HTERT RPE-1 (cell line): ENCODE results near the gene SLC16A1.
"Not testable (repeated sequence)": the region's sequence is repeated elsewhere in the genome, so short reads cannot be mapped to it uniquely, and the experiment has no call there.

Source experiments
- in situ Hi-C: fragments of 300-500 bp; cut with MboI; formaldehyde crosslinking; loops from 4 replicates; pipeline ENCODE4 v1.14.3; 2020; ENCODE audit warnings: low sequenced_read_pairs

SLC16A1 gene

DNA sequence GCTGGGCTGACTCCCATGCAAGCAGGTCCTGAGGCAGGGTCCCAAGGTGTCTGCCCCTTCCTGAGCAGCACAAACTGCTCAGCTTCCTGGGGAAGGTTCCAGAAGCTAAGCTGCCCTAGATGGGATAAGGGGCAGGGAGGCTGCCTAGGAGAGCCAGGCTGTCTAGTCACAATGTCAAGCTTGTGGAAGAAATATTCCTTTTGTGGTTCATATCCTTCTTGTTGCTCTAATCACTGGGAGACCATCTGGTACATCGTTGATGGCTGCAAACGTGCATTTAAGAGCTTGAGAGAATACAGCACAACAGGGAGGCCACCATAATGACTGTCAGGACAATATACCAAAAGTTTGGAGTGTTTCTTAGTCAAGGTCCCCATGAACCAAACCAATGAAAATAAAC, 67.4 kb downstream of the SLC16A1 start:
- in situ Hi-C loops = no loop called here

DNA sequence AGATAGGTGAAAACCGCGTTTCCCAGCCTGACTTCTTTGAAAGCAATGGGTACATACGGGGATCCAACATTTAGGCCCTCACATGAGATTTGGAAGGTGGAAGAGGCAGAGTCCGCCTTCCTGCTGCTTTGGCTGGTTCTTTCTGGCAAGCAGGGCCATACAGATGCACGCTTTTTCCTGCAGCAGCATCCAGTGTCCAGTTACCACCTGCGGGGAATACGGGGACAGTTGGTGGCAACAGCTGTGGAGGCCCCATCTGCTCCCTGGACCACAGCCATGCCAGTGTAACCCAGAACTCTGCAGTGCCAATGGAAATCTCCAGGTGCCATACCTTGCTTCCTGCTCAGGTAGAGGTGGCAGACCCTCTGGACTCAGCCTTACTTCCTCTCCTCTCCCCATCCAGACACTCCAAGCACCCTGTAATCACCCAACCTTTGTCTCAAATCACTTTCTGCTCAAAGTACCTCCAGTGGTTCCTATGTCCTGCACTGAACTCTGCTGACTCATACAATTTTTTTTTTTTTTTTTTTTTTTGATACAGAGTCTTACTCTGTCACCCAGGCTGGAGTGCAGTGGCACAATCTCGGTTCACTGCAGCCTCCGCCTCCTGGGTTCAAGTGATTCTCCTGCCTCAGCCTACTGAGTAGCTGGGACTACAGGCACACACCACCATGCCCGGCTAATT, 68.3 kb downstream of the SLC16A1 start:
- in situ Hi-C loops = no loop called here

DNA sequence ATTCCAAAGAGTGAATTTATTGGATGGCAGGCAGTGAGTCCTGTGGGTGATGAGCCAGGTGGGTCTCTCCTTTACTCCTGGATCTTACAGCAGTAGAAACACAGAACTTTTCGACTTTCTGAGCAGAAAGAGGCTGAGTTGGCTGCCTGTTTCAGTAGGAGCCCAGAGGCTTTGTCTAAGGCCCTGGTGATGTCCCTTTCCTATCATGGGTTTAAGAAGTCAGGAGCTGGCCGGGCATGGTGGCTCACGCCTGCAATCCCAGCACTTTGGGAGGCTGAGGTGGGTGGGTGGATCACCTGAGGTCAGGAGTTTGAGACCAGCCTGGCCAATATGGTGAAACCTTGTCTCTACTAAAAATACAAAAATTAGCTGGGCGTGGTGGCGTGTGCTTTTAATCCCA, 71.0 kb downstream of the SLC16A1 start:
- in situ Hi-C loops = not testable (repeated sequence)

DNA sequence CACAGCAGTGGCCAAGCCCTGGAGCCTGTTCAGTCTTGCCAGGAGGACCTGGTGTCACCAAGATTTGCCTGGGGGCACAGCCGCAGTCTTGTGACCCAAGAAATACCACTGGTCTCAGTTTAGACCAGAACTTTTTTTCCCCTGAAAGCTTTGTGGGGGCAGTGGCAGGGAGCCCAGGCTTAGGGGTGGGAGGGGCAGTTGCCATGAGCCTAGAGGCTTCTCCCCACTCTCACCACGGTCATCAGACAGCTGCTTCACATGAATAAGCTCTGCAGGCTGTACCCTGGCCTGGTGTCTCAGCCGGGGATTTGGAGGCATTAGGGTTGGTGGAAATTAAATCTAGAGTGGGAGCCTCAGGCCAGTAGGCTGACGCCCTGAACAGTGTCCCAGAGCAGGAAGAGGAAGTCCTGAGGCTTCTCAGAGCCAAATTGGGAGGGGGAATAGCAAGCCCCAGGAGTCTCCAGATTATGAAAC, 73.7 kb downstream of the SLC16A1 start:
- in situ Hi-C loops = no loop called here

DNA sequence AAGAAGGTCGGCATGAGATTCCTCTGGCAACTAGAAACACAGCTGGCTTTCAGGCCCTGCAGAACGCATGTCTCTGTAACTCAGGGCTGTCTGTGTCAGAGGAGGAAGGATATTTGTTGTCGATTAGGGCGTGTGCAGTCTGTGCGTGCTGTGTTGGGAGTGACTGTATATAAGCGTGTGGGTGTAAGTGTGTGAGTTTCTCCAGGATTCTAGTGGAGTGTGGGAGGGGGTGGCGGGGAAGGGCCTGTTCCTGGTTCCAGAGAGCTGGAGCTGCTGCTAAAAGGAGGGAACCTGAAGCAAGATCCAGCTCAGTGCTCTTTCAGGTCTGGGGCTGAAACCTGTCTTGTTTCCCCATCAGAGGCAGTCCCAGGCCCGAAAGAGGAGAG, 74.3 kb downstream of the SLC16A1 start:
- in situ Hi-C loops = no loop called here

DNA sequence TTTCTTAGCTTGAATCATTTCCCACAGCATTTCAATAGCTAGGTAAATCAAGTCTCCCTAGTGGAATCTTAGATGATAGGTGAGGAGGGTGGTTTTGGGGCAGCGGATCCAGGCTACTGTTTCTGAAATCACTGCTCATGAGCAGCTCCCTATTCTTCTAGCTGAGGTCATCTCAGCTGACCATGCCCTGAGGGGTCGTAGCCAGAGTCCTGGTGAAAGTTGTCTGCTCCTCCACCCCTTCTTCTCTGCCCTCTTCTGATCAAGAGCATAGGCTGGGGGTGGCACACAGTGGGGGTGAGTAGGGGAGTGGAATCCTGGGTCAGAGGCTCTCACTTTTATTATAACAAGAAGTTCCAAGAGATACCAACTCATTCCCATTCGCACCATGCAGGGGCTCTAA, 76.2 kb downstream of the SLC16A1 start:
- in situ Hi-C loops = no loop called here

DNA sequence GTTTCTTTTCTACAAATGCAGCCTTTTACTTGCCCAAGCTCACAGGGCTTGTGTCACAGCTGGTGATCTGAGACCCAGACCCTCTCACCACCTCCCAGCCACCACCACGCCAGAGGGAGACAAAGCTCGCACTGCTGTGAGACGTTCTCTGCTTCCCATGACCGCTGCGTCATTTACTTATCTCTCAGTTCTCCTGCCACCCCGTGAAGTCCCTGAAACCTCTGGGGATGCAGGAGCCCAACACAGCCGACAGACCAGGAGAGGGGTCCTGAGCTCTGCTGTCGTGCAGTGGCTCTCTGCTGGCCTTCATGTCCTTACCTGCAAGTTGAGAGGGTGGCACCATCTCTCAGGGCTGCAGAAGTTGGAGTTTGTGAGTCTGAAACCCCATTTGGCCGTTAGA, 77.7 kb downstream of the SLC16A1 start:
- in situ Hi-C loops = no loop called here

DNA sequence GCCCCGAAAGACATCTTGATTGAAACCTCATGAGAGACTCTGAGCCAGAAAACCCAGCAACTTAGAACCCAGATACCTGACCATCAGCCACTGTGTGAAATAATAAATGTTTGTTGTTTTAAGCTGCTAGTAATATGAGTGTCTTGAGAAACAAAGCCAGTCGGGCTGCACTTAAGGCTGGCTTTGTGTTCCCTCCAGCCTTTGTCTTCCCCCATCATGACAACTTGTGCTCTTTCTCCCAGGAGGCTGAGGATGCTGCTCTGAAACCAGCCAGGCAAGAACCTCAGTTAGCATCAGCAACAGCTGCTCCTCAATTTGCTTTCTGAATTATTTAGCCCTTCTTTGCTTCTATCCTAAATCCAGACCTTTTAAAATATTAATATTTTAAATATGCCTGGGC, 78.2 kb downstream of the SLC16A1 start:
- in situ Hi-C loops = no loop called here

DNA sequence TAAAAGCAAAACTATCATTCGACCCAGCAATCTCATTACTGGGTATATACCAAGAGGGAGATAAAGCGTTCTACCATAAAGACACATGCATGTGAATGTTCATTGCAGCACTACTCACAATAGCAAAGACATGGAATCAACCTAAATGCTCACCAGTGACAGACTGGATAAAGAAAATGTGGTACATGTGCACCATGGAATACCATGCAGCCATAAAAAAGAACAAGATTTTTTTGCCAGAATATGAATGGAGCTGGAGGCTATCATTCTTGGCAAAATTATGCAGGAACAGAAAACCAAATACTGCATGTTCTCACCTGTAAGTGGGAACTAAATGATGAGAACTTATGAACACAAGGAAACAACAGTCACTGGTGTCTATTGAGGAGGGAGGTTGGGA, 79.7 kb downstream of the SLC16A1 start:
- in situ Hi-C loops = no loop called here

DNA sequence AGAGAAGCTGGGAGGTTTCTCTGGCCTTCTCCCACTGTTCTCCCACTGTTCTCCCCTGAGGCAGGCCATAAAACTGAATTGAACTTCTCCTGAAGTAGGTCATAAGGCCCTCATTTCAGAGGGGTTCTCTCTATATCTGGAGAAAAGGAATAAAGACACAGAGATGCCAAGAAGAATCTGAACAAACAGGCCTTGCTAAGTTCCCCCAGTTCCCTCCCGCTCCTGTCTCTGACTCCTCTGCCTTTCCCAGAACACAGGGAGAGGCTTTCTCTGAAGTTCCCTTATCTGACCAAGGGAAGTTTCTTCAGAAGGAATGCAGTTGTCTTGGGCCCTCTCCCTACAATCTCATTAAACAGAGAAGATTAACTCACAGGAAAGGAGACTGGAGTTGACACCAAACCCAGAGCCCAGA, 83.4 kb downstream of the SLC16A1 start:
- in situ Hi-C loops = no loop called here

DNA sequence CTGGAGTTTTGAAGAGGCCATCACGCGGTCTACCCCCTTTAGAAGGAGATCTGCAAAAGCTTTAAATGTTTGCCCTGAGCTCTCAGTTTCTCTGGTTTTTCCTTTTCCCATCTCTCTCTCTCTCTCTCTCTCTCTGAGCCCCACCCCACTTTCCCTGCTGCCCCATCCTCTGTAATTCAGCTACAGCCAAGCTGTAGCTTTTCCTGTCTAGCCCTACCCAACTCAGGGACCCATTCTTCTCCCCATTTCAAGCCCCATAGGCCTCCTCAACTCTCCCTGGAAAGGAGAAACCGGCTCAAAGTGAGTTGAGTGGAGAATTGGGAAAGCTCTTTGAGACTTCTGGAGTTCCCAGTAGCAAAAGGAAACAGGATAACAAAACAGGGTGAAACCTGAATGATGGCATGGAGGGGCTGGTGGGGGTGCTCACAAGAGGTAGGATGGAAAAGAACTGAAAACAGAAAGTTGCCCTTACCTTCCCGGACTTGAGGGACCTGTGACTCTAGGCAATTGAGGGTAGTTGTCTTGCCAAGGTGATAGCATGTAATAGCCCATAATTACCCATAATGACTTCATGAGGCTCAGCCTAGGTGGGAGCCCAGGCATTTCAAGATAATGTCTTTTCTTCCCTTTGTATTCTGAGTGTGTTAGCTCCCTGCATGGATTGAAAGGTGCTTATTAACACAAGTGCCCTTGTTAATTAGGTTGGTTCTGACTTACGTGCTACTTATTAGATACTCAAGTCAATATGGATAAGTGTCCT, 84.9 kb downstream of the SLC16A1 start:
- in situ Hi-C loops = no loop called here

DNA sequence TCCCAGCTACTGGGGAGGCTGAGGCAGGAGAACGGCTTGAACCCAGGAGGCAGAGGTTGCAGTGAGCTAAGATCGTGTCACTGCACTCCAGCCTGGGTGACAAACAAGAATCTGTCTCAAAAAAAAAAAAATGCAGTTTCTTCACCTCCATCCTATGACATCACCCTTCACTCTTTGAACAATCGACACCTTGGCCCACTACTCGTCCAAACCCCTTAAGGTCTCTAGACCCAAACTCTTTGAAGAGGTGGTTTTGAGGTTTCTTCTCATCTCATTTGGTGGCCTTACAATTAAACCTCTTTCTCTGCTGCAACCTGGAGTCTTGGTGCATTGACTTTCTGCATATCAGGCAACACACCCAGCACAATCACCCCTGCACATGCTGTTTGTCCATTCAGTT, 86.1 kb downstream of the SLC16A1 start:
- in situ Hi-C loops = no loop called here

DNA sequence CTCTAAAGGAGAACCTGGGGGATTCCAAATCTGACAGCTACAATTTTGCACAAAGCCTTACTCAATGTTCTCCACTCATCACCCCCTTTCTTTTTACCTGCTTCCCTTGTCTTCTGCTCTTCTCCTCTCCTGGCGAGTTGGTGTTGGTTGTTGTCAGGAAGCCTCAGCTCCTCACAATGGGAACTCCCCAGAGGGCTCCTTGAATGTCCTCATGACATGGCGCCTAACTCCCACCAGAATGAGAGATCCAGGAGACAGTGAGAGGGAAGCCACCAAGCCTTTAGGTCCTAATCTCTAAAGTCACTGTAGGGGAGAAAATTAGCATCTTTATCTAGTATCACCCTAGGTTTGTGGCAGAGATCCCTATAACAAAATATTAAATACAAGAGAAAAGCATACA, 87.8 kb downstream of the SLC16A1 start:
- in situ Hi-C loops = no loop called here

DNA sequence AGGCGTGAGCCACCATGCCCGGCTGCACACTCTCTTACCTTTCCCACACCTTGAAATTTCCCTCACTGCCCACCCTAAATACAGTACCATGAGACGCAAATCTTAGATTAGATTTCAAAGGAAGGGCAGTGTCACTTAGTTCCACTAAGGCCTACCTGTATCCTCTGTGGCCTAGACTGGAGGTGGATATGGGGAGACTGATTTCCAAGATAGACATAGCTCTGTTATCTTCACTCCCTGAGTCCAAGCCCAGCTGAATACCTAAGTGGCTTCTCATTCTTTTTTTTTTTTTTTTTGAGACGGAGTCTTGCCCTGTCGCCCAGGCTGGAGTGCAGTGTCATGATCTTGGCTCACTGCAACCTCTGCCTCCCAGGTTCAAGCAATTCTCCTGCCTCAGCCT, 89.0 kb downstream of the SLC16A1 start:
- in situ Hi-C loops = no loop called here

DNA sequence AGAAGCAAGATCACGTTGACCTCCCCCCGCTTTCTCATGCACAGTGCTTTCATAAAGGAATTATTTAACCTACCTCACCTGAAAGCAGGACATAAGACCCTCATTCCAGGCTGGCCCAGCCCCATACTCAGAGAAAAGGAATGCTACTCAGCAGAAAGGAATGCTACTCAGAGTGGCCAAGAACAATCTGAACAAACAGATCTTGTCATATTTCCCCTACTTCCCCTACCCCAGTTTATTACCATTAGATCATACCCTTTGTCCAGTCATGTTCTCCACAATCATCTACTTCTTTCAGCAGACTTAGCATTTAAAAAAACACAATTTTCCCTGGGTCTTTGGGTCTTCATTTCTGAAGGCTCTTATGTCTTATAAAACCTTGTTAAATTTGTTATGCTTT, 89.8 kb downstream of the SLC16A1 start:
- in situ Hi-C loops = no loop called here

DNA sequence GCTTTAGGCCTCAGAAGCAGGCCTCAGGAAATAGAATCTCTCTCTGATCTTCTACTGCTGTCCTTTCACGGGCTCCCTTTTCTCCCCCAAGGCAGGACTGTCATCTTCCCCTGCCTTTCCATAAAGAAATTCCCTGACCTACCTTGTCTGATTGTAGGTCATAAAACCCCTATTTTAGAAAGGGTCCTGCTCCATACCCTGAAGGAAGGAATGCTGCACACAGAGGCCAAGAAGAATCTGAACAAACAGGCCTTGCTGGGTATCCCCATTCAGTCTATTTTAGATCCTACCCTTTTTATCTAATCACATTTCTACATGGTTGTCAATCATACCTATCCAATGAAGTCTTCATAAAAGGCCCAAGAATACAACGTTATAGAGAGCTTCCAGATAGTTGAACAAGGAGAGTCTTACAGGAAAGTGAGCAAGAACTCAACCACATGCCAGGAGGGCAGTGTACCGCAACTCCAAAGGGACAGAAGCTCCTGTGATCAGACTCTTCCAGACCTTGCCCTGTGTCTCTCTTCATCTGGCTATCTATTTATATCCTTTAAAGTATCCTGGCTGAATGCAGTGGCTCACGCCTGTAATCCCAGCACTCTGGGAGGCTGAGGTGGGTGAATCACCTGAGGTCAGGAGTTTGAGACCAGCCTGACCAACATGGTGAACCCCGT, 93.1 kb downstream of the SLC16A1 start:
- in situ Hi-C loops = no loop called here
